ENCODE measurements around the gene FAM168A. TPM values are rescaled to one million over a fixed set of nuclear protein-coding genes. Genes with fewer than 3 reads are reported as not detected.

Gene FAM168A
- total RNA-seq, 4 donors from 2014 or later: 31.1 to 50.8 (median 41.1) TPM

GRCh38 chr11:73623686-73624085 lies 25.8 kb upstream of the FAM168A start:
- intact Hi-C loops (cut with DNase I): loop anchor here (2.0 to 10.0 kb wide), 2 partner anchors 39 to 219 kb away; no protein-coding TSS in a partner anchor
- no peaks in the 10 kb centered on the region for H3K9me3 ChIP-seq
- H3K4me3 ChIP-seq: no peak overlapping the region
- H3K27ac ChIP-seq (replicated peaks in 1 of 4): no peak overlapping the region
- H3K27me3 ChIP-seq: peaks cover 0 to 30% (median 0%) of the 10 kb centered on the region in 4 donors
- 49% methylated on average over 3 of the region's 3 CpGs for WGBS
- no peaks in the 10 kb centered on the region for H3K36me3 ChIP-seq
- no peak for DNase-seq (ENCODE audit: extremely low spot score)
- H3K4me1 ChIP-seq: peaks cover 4 to 10% (median 9%) of the 10 kb centered on the region in 4 donors
- TF ChIP-seq EP300 (IDR thresholded peaks at IDR 0.05) (no peak), CTCF (IDR thresholded peaks at IDR 0.05) (no peak), POLR2AphosphoS5 (IDR thresholded peaks at IDR 0.05) (no peak), POLR2A (IDR thresholded peaks at IDR 0.05; ENCODE audit: low read depth) (no peak)

- H3K4me1 ChIP-seq: peaks cover 4 to 10% (median 9%) of the 10 kb centered on the region in 4 donors
- peaks cover 0 to 30% (median 0%) of the 10 kb centered on the region in 4 donors for H3K27me3 ChIP-seq
- TF ChIP-seq POLR2A (IDR thresholded peaks at IDR 0.05; ENCODE audit: low read depth) (no peak), POLR2AphosphoS5 (IDR thresholded peaks at IDR 0.05) (no peak), CTCF (IDR thresholded peaks at IDR 0.05) (no peak), EP300 (IDR thresholded peaks at IDR 0.05) (no peak)
- H3K4me3 ChIP-seq: no peak overlapping the region
- no peak for DNase-seq (ENCODE audit: extremely low spot score)
- H3K9me3 ChIP-seq: no peaks in the 10 kb centered on the region
- 63% methylated on average over 4 of the region's 4 CpGs for WGBS
- no peaks in the 10 kb centered on the region for H3K36me3 ChIP-seq
- H3K27ac ChIP-seq (replicated peaks in 1 of 4): peak overlapping the region in 1 of 4 donors; percentile 34
- intact Hi-C loops (cut with DNase I): loop anchor here (10.0 kb wide), 1 partner anchor 218 kb away; no protein-coding TSS in a partner anchor
Observed at GRCh38 chr11:73622926-73623593, 25.1 kb upstream of the FAM168A start.

GRCh38 chr11:73614591-73614990 lies 16.7 kb upstream of the FAM168A start:
- Histone ChIP-seq H3K27me3 (no peaks in the 10 kb centered on the region), H3K4me1 (no peaks in the 10 kb centered on the region), H3K27ac (replicated peaks in 1 of 4) (no peak overlapping the region), H3K36me3 (no peaks in the 10 kb centered on the region), H3K4me3 (no peak overlapping the region), H3K9me3 (no peaks in the 10 kb centered on the region)
- intact Hi-C loops (cut with DNase I): no loop called here
- TF ChIP-seq POLR2AphosphoS5 (IDR thresholded peaks at IDR 0.05): no peak
- no peak for TF ChIP-seq CTCF (IDR thresholded peaks at IDR 0.05)
- TF ChIP-seq EP300 (IDR thresholded peaks at IDR 0.05): no peak
- no peak for TF ChIP-seq POLR2A (IDR thresholded peaks at IDR 0.05; ENCODE audit: low read depth)
- DNase-seq (ENCODE audit: extremely low spot score): no peak

GRCh38 chr11:73612601-73613140 lies 14.8 kb upstream of the FAM168A start:
- H3K27me3 ChIP-seq: no peaks in the 10 kb centered on the region
- intact Hi-C loops (cut with DNase I): no loop called here
- no peak for DNase-seq (ENCODE audit: extremely low spot score)
- no peaks in the 10 kb centered on the region for H3K36me3 ChIP-seq
- H3K9me3 ChIP-seq: no peaks in the 10 kb centered on the region
- H3K27ac ChIP-seq (replicated peaks in 1 of 4): no peak overlapping the region
- WGBS: 81% methylated on average over 5 of the region's 5 CpGs
- TF ChIP-seq EP300 (IDR thresholded peaks at IDR 0.05) (no peak), CTCF (IDR thresholded peaks at IDR 0.05) (no peak), POLR2A (IDR thresholded peaks at IDR 0.05; ENCODE audit: low read depth) (no peak), POLR2AphosphoS5 (IDR thresholded peaks at IDR 0.05) (no peak)
- H3K4me1 ChIP-seq: no peaks in the 10 kb centered on the region
- H3K4me3 ChIP-seq: no peak overlapping the region

Data from esophagus muscularis mucosa (tissue), 4 donors.